Measurements from ENCODE around the gene RWDD3. TPM values are rescaled to one million over a fixed set of nuclear protein-coding genes. Genes with fewer than 3 reads are reported as not detected.
A peak's percentile ranks its signal among the peaks of the same experiment; 100 is the strongest.

RWDD3 gene
- total and polyA plus RNA-seq, 2 of the 13 experiments (the other 11 are each of a cell fraction or from before 2014, with no cell fraction given), result 18.3 to 21.2 TPM

DNA sequence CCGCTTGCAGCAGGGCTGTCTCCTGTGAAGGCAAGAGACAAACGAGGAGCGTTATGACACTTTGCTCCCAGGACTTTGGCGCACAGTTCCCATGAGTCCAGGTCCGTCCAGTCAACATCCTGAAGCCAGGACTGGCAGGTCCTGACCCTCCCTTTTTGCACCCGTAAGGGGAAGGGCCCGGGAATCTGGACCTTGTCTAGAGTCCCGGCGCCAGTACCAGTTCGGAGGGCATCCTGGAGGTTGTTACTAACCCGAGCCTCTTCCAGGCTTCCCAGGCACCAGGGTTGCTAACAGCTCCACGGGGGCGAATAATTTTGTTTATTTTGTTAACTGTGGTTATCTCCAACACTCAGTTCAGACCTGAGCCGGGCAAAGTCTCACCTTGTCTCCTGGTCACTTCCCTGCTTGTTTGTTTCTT lies 682 bp upstream of the RWDD3 start (continued):
- TF ChIP-seq ZNF354B (CRISPR knock-in tag; IDR thresholded peaks at IDR 0.05), result 0 out of 2 replicates have a peak, but pooled peaks have one; percentile 16
- peak; percentile 30 for TF ChIP-seq FOSL2 (CRISPR knock-in tag; IDR thresholded peaks at IDR 0.05)
- TF ChIP-seq, protein P1, sequence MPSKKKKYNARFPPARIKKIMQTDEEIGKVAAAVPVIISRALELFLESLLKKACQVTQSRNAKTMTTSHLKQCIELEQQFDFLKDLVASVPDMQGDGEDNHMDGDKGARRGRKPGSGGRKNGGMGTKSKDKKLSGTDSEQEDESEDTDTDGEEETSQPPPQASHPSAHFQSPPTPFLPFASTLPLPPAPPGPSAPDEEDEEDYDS (CRISPR knock-in tag; IDR thresholded peaks at IDR 0.05), result 0 out of 2 replicates have a peak, but pooled peaks have one; percentile 24
- peak; percentile 19; the same call in 1 of the 2 replicates for TF ChIP-seq ZNF292 (CRISPR knock-in tag; IDR thresholded peaks at IDR 0.05; ENCODE audit: borderline replicate concordance, low read depth)
- TF ChIP-seq, protein P2, sequence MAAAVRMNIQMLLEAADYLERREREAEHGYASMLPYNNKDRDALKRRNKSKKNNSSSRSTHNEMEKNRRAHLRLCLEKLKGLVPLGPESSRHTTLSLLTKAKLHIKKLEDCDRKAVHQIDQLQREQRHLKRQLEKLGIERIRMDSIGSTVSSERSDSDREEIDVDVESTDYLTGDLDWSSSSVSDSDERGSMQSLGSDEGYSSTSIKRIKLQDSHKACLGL (CRISPR knock-in tag; IDR thresholded peaks at IDR 0.05), result peak; percentile 20; the same call in 1 of the 2 replicates
- TF ChIP-seq, protein P3, sequence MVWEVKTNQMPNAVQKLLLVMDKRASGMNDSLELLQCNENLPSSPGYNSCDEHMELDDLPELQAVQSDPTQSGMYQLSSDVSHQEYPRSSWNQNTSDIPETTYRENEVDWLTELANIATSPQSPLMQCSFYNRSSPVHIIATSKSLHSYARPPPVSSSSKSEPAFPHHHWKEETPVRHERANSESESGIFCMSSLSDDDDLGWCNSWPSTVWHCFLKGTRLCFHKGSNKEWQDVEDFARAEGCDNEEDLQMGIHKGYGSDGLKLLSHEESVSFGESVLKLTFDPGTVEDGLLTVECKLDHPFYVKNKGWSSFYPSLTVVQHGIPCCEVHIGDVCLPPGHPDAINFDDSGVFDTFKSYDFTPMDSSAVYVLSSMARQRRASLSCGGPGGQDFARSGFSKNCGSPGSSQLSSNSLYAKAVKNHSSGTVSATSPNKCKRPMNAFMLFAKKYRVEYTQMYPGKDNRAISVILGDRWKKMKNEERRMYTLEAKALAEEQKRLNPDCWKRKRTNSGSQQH (CRISPR knock-in tag; IDR thresholded peaks at IDR 0.05; ENCODE audit: low read depth), result no peak
- TF ChIP-seq, protein P4, sequence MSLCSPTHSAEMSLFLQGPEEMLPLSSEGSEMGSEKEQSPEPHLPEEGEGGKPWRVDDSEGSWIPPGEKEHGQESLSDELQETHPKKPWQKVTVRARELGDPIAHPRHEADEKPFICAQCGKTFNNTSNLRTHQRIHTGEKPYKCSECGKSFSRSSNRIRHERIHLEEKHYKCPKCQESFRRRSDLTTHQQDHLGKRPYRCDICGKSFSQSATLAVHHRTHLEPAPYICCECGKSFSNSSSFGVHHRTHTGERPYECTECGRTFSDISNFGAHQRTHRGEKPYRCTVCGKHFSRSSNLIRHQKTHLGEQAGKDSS (CRISPR knock-in tag; IDR thresholded peaks at IDR 0.05; ENCODE audit: borderline replicate concordance, low read depth), result peak; percentile 61; the same call in 1 of the 2 replicates
- no peak for TF ChIP-seq HOXA9 (CRISPR knock-in tag; IDR thresholded peaks at IDR 0.05; ENCODE audit: borderline replicate concordance)
- no peak for TF ChIP-seq EHMT2 (IDR thresholded peaks at IDR 0.05; ENCODE audit: borderline replicate concordance, low read depth, low read length)
- no peak for TF ChIP-seq ZKSCAN8 (CRISPR knock-in tag; IDR thresholded peaks at IDR 0.05; ENCODE audit: borderline replicate concordance)
- no peak for TF ChIP-seq SETDB1 (CRISPR knock-in tag; IDR thresholded peaks at IDR 0.05; ENCODE audit: borderline replicate concordance)
- peak; percentile 13; the same call in 1 of the 2 replicates for TF ChIP-seq ZNF12 (CRISPR knock-in tag; IDR thresholded peaks at IDR 0.05)
- TF ChIP-seq, protein P5, sequence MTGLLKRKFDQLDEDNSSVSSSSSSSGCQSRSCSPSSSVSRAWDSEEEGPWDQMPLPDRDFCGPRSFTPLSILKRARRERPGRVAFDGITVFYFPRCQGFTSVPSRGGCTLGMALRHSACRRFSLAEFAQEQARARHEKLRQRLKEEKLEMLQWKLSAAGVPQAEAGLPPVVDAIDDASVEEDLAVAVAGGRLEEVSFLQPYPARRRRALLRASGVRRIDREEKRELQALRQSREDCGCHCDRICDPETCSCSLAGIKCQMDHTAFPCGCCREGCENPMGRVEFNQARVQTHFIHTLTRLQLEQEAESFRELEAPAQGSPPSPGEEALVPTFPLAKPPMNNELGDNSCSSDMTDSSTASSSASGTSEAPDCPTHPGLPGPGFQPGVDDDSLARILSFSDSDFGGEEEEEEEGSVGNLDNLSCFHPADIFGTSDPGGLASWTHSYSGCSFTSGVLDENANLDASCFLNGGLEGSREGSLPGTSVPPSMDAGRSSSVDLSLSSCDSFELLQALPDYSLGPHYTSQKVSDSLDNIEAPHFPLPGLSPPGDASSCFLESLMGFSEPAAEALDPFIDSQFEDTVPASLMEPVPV (CRISPR knock-in tag; IDR thresholded peaks at IDR 0.05), result no peak
- peak; percentile 10; the same call in 1 of the 2 replicates for TF ChIP-seq PITX1 (CRISPR knock-in tag; IDR thresholded peaks at IDR 0.05)
- TF ChIP-seq THYN1 (CRISPR knock-in tag; IDR thresholded peaks at IDR 0.05; ENCODE audit: borderline replicate concordance, low read depth), result no peak
- TF ChIP-seq, protein P6, sequence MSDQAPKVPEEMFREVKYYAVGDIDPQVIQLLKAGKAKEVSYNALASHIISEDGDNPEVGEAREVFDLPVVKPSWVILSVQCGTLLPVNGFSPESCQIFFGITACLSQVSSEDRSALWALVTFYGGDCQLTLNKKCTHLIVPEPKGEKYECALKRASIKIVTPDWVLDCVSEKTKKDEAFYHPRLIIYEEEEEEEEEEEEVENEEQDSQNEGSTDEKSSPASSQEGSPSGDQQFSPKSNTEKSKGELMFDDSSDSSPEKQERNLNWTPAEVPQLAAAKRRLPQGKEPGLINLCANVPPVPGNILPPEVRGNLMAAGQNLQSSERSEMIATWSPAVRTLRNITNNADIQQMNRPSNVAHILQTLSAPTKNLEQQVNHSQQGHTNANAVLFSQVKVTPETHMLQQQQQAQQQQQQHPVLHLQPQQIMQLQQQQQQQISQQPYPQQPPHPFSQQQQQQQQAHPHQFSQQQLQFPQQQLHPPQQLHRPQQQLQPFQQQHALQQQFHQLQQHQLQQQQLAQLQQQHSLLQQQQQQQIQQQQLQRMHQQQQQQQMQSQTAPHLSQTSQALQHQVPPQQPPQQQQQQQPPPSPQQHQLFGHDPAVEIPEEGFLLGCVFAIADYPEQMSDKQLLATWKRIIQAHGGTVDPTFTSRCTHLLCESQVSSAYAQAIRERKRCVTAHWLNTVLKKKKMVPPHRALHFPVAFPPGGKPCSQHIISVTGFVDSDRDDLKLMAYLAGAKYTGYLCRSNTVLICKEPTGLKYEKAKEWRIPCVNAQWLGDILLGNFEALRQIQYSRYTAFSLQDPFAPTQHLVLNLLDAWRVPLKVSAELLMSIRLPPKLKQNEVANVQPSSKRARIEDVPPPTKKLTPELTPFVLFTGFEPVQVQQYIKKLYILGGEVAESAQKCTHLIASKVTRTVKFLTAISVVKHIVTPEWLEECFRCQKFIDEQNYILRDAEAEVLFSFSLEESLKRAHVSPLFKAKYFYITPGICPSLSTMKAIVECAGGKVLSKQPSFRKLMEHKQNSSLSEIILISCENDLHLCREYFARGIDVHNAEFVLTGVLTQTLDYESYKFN (CRISPR knock-in tag; conservative IDR thresholded peaks at IDR 0.05), result peak; percentile 47
- no peak for TF ChIP-seq ZNF615 (CRISPR knock-in tag; IDR thresholded peaks at IDR 0.05; ENCODE audit: borderline replicate concordance)
- TF ChIP-seq ZNF337 (CRISPR knock-in tag; IDR thresholded peaks at IDR 0.05; ENCODE audit: borderline replicate concordance, low read depth), result peak; percentile 80; the same call in 1 of the 2 replicates
- peak; percentile 59; the same call in 1 of the 2 replicates for TF ChIP-seq ETV5 (CRISPR knock-in tag; IDR thresholded peaks at IDR 0.05; ENCODE audit: borderline replicate concordance)
- peak; percentile 20; the same call in 1 of the 2 replicates for TF ChIP-seq KAT7 (CRISPR knock-in tag; IDR thresholded peaks at IDR 0.05; ENCODE audit: borderline replicate concordance)

All from HepG2 (cell line).